Testis (tissue), 2 donors: ENCODE results near the gene XPA.
"Not testable (repeated sequence)": the region's sequence is repeated elsewhere in the genome, so short reads cannot be mapped to it uniquely, and the experiment has no call there.

Experiments used
- POLR2A ChIP-seq: fragments of 450-650 bp; IDR thresholded peaks from one replicate; pipeline ENCODE4 v1.6.1; 2017; ENCODE audit warnings: antibody characterized with exemption, mild to moderate bottlenecking, moderate library complexity
- TF ChIP-seq, protein P1 (sequence below), 3 experiments: fragments of 450-650 bp in 2 of 3; fragments of 200-600 bp in 1 of 3; sonication (generic) in 1 of 3; IDR thresholded peaks; one replicate each; pipeline ENCODE4 v1.5.1; 2016 to 2019; ENCODE audit warnings: antibody characterized with exemption in 3 of 3, mild to moderate bottlenecking in 2 of 3, moderate library complexity in 1 of 3

- TF ChIP-seq POLR2A = not testable (repeated sequence)
- TF ChIP-seq, protein P1, sequence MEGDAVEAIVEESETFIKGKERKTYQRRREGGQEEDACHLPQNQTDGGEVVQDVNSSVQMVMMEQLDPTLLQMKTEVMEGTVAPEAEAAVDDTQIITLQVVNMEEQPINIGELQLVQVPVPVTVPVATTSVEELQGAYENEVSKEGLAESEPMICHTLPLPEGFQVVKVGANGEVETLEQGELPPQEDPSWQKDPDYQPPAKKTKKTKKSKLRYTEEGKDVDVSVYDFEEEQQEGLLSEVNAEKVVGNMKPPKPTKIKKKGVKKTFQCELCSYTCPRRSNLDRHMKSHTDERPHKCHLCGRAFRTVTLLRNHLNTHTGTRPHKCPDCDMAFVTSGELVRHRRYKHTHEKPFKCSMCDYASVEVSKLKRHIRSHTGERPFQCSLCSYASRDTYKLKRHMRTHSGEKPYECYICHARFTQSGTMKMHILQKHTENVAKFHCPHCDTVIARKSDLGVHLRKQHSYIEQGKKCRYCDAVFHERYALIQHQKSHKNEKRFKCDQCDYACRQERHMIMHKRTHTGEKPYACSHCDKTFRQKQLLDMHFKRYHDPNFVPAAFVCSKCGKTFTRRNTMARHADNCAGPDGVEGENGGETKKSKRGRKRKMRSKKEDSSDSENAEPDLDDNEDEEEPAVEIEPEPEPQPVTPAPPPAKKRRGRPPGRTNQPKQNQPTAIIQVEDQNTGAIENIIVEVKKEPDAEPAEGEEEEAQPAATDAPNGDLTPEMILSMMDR (IDR thresholded peaks at IDR 0.05) = not testable (repeated sequence)
These were observed 2.1 kb upstream of the XPA start for GRCh38 chr9:97699281-97699680.
